SU-DHL-6 (cell line): ENCODE data around the gene TMEM242.

Source experiments
- EZH2phosphoT487 ChIP-seq: fragments of 200-600 bp; sonication (generic), shearing (Covaris generic); conservative IDR thresholded peaks from 2 replicates; pipeline ENCODE4 v1.6.1; 2018; ENCODE audit warnings: mild to moderate bottlenecking, antibody characterized with exemption, low read length, moderate library complexity, mixed read lengths
- TF ChIP-seq, protein P1 (sequence below): fragments of 200-600 bp; sonication (generic); IDR thresholded peaks from one replicate; pipeline ENCODE4 v1.5.1; 2017; ENCODE audit warnings: antibody characterized with exemption, mild to moderate bottlenecking, low read length, moderate library complexity; ENCODE audit not compliant: insufficient read depth, poor library complexity, severe bottlenecking

DNA sequence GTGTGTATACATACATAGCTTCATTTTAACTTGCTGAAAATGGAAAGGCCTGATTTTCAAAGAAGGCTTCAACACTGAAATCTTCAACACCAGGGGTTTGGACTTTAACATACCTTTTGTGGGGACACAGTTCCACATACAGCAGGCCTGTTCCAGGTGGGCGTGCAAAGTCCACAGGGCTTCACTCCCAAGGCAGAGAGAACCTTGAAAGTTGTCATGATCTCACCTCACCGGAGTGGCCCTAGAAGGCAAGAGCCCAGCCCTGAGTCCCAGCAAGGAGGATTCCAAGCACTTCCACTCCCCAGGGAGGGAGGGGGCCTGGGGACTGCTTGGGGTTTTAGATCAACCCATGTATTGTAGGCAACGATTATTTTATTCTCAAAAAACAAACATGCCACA, 47.2 kb downstream of the TMEM242 start:
- TF ChIP-seq, protein P1, sequence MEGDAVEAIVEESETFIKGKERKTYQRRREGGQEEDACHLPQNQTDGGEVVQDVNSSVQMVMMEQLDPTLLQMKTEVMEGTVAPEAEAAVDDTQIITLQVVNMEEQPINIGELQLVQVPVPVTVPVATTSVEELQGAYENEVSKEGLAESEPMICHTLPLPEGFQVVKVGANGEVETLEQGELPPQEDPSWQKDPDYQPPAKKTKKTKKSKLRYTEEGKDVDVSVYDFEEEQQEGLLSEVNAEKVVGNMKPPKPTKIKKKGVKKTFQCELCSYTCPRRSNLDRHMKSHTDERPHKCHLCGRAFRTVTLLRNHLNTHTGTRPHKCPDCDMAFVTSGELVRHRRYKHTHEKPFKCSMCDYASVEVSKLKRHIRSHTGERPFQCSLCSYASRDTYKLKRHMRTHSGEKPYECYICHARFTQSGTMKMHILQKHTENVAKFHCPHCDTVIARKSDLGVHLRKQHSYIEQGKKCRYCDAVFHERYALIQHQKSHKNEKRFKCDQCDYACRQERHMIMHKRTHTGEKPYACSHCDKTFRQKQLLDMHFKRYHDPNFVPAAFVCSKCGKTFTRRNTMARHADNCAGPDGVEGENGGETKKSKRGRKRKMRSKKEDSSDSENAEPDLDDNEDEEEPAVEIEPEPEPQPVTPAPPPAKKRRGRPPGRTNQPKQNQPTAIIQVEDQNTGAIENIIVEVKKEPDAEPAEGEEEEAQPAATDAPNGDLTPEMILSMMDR: no peak
- TF ChIP-seq EZH2phosphoT487: no peak
